HG03108 (cell line): Measurements from ENCODE around the gene HIF3A.
"Not testable (repeated sequence)": the region's sequence is repeated elsewhere in the genome, so short reads cannot be mapped to it uniquely, and the experiment has no call there.

Source experiments
- ATAC-seq: cut with Tn5 transposase; IDR thresholded peaks from one replicate; pipeline ENCODE4 v1.9.1; 2021; ENCODE audit warnings: moderate library complexity; ENCODE audit not compliant: unreplicated experiment

Gene HIF3A

DNA sequence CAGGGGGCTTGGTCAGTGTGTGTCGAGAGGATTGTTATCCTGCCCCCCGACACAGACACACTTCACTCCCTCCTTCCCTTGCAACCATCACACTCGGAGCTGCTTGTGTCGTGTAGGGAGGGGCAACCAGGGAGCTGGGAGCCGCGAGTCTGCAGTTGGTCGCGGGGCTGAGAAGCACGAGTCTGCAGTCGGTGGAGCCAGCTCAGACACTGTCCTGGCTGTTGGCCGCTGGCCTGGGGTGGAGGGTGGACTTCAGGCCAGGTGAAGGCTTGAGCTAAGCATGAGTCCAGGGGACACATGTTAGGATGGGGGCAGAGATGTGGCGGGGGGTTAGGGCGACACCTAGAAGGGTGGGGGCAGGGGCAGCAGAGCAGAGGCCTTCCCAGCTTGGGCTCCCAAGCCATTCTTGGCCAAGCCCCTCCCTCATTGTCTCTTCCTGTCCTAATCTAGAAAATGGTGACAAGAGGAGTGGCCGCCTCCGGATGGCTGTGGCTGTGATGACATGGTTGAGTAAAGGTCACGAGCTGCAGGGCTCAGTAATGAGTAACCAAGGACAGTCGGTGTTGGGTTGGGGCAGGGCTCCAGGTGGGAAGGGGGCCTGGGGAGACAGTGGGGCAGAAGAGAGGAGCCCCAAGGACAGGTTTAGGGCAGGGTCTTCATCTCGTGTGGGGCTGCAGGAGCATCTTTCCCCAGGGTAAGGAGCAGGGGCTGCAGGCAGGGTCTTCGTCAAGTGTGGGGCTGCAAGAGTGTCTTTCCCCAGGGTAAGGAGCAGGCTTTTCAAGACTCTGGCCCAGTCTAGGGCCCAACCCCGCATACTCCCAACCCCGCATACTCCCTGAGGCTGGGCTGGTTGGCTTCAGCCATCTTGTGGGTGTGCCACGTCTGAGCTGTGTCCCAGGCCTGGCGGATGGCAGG is 58.6 kb downstream of the HIF3A start:
- ATAC-seq = no peak

DNA sequence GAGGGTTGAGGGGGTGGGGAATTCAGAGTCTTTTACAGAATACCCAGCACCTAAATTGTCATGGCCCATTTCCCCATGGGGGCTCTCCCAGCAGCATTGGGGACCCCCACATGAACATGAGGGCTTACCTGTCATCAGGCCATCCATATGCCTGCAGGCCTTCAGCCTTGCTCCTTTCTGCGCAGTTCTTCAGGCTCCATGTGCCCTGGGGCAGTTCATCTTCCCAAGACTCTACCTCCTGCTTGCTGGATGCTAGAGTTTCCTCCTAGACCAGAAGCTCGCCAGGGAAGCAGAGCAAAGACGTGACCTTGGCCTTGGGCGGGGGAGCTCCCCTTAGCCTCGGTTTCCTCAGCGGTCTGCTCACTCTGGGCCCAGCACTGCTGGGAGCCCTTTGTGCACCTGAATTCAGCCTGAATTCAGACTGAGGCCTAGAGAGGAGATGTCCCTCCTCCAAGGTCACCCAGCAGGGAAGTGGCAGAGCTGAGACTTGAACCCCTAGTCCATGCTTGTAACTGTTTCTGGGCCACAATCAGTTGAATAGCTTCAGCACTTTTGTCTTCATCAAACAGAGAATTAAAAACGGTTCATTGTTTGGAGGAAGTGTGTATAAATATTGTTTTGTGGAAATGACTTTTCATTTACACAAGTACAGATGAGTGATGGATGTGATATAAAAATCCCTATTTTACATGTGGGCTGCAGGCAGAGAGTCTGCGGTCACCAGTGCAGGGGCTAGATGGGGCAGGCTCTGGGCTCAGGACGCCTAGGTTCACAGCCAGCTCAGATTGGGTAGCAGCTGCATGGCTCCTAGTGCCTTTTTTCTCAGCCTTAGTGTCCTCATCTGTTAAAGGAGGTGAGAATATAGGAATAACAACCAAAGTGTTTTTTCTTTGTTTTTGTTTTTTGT is 59.6 kb downstream of the HIF3A start:
- no peak for ATAC-seq

DNA sequence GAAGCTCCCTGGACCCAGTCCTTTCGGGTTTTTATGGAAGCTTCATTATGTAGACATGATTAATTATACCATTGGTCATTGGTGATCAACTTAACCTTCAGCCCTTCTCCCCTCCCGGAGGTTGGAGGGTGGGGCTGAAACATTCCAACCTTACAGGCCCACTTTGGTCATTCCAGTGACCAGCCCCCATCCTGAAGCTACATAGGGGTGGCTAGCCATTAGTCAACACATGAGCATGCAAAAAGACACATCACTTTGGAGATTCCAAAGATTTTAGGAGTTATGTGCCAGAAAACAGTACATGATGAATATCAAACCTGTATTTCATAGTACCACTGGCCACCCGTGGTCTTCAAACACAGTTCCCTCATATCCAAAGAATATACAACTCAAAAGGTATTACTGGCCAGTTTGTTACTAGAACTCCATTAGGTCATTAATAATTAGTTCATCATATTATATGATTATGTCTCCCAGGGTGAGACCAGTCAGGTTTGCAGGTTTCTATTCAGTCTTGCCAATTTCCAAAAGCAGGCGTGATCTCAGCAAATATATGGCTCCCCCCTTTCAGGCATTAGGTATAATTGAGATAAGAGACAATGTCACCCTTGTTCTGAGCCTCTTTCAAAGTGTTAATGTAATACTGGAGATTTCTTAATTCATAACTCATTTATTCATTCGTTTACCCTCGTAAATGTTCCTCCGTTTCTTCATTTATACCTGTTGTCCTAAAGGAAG is 61.2 kb downstream of the HIF3A start:
- ATAC-seq = no peak

DNA sequence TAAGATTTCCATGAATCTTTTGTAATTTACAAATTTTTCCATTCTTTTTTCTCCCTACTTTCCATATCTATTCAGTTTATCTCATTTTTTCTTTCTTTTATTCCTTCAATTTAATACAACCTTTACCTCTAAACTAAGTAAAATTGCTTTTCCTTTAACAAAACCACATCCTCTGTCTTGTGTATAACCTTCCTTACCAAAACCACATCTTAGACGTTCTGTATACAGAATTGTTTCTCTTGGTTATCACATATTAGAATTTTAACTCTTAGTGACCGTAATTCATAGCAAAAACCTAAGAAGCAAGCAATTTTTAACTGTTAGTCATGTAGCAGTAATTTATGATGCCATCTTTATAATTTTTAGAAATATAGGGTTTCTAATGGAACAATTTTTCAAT is 65.1 kb downstream of the HIF3A start:
- ATAC-seq = no peak

DNA sequence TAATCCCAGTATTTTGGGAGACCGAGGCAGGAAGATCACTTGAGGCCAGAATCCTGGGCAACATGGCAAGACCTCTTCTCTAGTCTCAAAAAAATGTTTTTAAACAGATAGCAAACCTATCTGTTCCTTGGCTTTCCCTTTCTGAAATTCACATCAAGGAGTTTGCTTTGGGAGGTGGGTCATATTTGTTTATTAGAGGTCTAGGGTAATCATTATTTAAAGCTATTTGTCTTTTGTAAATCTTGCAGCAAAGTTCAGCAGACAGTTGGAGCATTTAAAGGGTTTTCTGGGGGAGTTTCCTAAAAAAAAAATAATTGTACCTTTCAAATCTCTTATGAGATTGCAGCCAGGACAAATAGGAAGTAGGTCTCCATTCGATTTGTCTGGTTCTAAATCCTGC is 67.5 kb downstream of the HIF3A start:
- ATAC-seq = no peak

DNA sequence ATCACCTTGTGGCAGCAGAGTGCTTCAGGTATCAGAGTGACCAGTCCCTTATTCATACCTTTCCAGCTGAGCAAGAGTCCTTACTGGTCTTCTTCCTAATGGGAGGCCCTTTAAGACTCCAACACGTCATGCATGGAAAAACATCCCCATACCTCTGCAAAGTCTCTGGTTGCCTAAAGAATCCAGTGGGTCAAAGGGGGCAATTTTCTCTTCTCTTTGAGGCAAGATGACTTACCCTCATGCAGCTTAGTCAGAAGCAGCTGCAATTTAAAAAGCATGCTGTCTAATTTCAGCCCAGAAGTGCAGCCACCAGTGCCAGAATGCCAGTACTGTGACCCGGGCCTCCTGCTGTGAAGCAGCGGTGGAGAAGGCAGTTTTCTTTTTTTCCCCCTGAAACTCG is 68.7 kb downstream of the HIF3A start:
- ATAC-seq = no peak

DNA sequence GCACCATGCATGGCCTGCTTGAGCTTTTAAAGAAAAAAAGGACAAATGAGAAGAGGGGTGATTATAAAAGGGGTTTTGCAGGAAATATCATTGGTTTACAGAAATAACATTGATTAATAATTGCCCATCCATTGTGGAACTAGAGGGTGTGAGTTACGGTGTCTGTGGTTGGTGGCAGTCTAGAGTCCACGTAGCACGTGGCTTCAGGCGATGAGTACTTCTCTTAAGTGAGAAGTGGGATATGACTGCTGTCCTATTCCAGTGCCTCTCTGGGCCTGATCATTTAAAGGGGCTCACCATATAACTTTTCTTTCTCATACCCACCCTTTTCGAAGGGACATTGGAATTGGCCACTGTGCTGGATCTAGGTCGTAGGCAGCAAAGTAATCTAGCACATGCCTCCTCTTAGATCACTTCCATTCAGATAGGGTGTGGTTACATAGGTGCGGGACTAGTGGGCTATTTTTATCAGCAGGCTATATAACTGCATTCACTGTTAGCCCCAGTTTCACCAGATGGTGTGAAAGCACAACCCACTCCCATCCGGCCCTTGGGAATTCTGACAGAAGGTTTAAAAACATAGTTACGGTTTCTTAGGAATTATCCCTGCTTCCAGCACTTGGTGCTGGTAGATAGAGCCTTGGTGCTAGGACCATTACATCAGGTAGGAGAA is 69.9 kb downstream of the HIF3A start:
- no peak for ATAC-seq

DNA sequence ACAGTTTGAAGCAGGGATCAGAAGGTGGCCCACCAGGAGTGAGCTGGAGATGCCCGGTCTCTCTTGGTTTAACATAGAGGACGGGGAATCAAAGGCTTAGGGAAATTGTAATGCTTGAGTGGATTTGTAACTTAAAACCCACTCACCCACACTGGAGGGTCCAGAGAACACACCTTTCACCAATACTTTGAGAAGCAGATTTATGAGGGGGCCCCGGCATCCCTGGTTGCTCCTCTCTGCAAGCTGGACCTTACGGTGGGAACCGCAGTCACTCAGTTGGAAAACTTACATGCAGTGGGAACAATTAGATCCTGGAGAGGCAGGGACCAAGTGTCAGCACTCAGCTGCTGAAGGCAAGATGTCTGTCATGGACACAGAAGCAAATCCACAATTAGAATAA is 70.6 kb downstream of the HIF3A start:
- ATAC-seq = no peak

DNA sequence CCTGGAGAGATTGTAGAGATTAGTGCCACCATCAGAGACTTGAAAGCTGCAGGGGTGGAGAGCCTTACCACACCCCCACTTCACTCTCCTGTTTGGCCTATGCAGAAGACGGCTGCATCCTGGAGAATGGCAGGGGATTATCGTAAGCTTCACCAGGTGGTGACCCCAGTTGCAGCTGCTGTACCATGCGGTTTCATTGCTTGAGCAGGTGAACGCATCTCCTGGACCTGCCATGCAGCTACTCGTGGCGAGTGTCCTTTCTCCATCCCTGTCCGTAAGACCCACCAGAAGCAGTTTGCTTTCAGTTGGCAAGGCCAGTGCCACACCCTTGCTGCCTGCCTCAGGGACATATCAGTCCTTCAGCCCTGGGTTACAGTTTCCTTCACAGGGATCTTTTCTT is 71.3 kb downstream of the HIF3A start:
- ATAC-seq = no peak

DNA sequence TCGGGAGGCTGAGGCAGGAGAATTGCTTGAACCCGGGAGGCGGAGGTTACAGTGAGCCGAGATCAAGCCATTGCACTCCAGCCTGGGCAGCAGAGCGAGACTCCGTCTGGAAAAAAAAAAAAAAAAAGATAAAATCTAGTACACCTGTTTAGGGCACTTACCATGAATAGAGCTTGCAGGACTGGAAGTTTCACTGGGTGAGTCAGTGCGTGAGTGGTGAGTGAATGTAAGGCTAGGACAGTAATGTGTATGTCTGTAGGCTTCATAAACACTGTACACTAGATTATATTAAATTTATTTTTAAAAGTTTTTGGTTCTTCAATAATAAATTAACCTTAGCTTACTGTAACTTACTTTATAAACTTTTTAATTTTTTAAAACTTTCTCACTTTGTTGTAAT is 73.0 kb downstream of the HIF3A start:
- no peak for ATAC-seq

DNA sequence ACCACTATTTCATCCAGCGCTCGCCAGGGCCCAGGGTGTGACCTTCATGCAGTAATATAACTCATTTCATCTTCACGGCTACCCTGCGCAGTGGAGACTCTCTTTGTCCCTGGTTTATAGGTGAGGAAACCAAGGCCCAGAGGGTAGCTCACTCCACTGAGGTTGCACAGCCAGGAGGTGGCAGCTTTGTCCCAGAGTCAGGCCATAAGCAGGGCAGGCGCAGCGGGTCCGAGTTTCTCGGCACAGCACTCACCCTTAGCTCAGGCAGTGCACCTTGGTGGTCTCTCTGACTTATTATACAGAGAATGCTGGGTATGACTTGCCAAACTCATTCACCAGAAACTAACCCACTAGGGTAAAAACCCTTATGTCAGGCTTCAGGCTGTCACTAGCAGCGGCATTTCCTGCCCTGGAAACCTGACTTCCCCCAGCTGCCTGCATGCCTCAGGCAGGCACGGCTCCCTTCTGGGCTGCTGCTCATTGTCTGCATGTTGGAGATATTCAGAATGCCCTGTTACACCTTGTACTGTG is 74.6 kb downstream of the HIF3A start:
- ATAC-seq = no peak

DNA sequence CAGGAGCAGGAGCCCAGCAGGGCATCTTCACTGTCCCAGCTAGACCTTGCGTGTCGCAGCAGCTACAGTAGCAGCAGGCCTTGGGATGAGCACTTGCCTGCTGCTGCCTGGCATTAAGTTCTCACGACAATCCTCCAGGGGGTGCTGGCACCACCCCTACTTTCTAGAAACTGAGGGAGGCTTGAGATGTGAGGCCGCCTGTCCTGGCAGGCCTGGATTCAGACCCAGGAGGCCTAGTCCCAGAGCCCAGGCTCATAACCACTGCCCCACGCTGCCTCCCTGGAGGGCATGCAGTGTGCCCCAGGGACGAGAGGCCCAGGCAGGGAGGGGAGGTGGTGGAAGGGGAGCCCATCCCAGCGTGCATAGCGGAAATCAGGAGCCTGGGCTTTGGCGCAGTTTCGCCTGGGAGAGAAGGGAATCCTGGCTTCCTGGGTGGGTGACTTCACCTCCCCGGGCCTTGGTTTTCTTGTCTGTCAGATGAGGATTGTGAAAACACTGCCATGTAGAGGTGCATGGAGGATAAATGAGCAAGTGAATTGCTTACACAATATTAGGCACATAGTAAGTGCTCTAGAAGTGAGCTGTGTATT is 76.2 kb downstream of the HIF3A start:
- ATAC-seq = no peak

DNA sequence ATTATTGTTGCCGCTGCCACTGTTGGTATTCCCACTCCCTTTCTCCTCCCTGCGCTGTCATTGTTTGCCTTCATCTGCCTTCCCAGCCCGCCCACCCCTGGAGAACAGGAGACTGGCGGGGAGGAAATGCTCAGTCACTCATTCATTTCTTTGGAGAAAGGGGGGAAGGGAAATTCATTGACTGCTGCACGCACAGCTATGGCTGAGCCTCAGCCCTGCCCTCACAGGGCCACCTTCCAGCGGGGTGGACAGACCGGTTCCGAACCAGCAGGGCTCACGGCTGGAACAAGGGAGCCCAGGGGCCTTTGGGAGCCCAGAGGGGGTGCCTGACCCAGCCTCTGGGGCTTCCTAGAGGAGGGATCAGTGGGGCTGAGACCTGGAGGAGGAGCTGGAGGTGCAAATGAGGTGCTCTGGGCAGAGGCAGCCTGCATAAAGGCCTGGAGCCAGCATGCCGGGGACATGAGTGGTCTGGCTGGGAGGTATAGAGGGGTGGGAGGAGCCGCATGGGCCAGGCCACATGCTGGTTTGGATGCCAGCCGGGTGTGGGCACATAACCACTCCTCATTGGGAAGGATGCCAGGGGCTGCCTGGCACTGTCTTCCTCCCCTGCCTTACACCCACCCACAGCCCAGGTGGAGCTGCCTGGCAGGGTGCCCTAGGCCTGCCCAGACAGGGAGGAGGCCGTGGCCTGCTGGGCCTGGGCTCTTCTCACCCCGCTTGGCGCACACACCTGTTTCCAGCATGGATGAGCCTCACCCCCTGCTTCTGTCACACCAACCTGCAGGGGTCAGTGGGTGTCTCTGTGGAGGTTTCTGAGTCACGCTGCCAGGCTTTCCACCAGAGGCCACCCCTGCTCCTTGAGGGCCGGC is 76.9 kb downstream of the HIF3A start:
- ATAC-seq = no peak

DNA sequence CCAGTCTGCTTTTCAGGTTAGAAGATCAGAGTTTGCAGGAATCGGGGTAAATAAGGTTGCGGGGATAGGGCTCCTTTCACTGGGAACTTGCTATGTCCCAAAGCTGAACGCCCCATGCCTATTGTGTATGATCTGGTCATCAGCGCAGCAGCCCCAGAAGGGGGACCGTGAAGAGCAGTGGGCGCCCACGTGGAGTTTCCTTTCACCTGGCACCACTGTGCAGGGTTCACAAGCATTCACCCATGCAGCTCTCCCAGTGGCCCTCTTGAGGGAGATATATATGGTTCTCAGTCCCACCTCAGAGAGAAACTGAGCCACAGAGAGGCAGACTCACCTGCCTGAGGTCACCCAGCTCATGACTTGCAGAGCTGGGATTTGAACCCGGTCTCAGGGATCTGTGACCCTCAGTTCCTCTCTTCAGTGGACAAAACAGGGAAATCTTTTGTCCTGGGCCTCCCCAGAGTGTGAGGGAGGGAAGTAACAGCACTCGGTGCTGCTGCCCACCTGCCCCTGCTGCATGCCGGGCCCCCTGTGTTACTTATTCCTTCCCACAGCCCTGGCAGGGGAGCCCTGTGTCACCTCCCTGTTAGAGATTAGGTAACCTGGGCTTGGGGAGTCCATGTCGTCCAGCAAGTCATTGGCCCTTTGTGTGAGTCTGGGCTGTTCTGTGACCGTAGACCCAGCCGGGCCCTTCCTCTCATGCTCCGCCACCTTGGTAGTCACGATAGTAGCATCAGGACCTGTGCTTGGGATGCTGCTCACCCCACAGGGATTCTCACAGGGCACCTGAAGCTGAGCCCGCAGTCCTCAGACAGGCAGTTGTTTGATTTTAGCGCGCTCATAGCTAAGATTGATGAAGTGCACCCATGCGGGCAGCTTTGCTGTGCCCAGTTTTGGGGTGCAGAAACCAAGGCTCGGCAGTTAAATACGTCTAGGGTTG is 78.0 kb downstream of the HIF3A start:
- no peak for ATAC-seq

DNA sequence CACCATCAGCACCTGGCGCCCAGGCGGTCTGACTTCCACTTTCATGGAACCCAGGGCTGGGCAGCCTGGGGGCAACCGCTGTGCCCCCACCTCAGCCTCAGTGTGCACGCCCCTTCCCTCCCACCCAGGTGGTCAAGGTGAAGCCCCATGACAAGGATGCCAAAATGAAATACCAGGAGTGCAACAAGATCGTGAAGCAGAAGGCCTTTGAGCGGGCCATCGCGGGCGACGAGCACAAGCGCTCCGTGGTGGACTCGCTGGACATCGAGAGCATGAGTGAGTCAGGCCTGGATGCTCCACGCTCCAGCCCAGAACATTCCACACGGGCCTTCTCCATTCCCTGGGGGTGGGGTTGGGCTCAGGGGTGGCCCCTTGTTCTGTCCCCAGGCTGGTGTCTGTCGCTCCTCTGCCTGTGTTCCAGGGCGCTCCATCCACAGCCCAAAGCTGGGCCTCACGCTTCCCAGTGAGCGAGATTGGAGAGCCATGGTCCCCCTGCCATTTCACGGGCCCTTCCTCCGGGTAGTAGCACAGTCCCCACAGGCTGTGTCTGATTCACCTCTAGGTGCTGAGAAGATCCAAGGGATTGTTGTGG is 78.7 kb downstream of the HIF3A start:
- not testable (repeated sequence) for ATAC-seq

DNA sequence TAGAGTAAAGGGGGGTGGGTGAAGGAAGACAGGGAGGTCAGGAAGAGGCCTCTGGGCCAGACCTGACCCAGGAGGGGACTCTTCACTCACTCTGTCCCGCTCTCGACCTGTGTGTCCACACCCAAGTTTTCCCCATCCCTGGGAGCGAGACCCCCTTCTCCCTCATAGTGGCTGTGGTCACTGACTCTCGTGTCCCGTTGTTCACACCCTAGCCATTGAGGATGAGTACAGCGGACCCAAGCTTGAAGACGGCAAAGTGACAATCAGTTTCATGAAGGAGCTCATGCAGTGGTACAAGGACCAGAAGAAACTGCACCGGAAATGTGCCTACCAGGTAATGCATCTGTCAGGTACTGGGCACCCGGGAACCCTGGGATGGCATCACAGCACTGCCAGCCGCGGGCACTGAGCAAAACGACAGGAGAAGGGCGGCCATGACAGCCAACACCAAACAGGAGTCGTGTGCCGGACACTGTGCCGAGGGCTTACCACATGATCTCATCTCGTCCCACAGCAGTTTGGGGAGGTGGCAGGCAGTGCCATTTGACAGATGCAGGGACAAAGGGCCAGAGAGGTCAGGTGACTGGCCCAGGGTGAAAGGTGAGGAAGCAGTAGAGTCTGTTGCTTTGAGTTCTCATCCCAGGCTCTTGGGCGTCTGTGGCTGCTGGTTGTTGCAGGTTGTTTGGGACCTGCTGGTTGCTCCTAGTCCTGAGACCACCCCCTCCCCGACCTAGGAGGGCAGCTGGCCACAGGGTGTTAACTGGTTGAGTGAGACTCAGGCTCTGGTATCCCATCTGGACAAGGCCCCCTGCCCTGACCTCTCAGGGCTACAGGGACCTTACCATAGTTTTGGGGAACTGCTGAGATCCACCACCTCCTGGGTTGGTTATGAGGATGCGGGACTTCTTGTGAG is 79.7 kb downstream of the HIF3A start:
- ATAC-seq = no peak

DNA sequence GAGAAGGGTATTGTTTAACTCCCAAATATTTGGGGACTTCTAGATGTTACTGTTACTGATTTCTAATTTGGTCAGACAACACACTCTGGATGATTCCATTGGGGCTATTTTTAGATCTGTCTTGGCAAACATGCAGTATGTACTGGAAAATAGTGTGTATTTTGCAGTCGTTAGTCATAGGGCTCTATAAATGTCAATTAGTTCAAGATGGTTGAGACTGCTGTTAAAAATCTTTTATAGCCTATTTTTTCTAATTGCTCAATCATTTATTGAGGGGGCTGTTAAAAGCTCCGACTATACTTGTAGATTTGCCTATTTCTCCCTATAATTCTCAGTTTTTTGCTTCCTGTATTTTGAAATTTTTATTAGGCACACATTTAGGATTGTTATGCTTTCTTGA is 81.4 kb downstream of the HIF3A start:
- no peak for ATAC-seq
